Kidney epithelial cell (primary cell): ENCODE results near the gene CNTN5. TPM values are rescaled to one million over a fixed set of nuclear protein-coding genes. Genes with fewer than 3 reads are reported as not detected.

Source experiments
- DNase-seq: peaks from one replicate; pipeline ENCODE4 v3.0.0-alpha.2; 2010; ENCODE audit warnings: low read depth
- H3K27me3 ChIP-seq: 2 replicates; pipeline ENCODE4 v1.6.0; 2011; ENCODE audit warnings: low read length; ENCODE audit not compliant: control insufficient read depth, insufficient read depth
- H3K36me3 ChIP-seq: 2 replicates; pipeline ENCODE4 v1.5.1; 2011; ENCODE audit warnings: low read length; ENCODE audit not compliant: control insufficient read depth, insufficient read depth
- H3K4me3 ChIP-seq: 2 replicates; pipeline ENCODE4 v1.5.1; 2011; ENCODE audit warnings: low read depth, mild to moderate bottlenecking, control low read depth, low read length
- CTCF ChIP-seq: IDR thresholded peaks from 2 replicates; pipeline ENCODE4 v1.5.1; 2011; ENCODE audit warnings: mild to moderate bottlenecking, moderate library complexity, low read length, control low read depth, inconsistent platforms; ENCODE audit not compliant: insufficient read depth, poor library complexity, severe bottlenecking
- total RNA-seq: library from RNA; depleted of rRNA; stranded (reverse); fragments of >200 nt; gene quantifications from 2 replicates; pipeline ENCODE4 v1.2.3, GENCODE V29; 2015

CNTN5 gene
- total RNA-seq, 1 donor from 2014 or later, result 0.29 TPM

GRCh38 chr11:99987821-99988470 is 967.2 kb downstream of the CNTN5 start:
- no peaks in the 10 kb centered on the region for H3K36me3 ChIP-seq
- TF ChIP-seq CTCF, result no peak
- H3K4me3 ChIP-seq, result no peak overlapping the region
- DNase-seq, result no peak
- H3K27me3 ChIP-seq, result no peaks in the 10 kb centered on the region

GRCh38 chr11:99988471-99988837 is 967.7 kb downstream of the CNTN5 start:
- no peaks in the 10 kb centered on the region for H3K27me3 ChIP-seq
- DNase-seq, result no peak
- no peak overlapping the region for H3K4me3 ChIP-seq
- H3K36me3 ChIP-seq, result no peaks in the 10 kb centered on the region
- no peak for TF ChIP-seq CTCF

GRCh38 chr11:100003985-100004384 is 983.2 kb downstream of the CNTN5 start:
- Histone ChIP-seq H3K36me3 (no peaks in the 10 kb centered on the region), H3K27me3 (no peaks in the 10 kb centered on the region), H3K4me3 (no peak overlapping the region)
- no peak for DNase-seq
- no peak for TF ChIP-seq CTCF

GRCh38 chr11:100004541-100004940 is 983.8 kb downstream of the CNTN5 start:
- TF ChIP-seq CTCF, result no peak
- DNase-seq, result no peak
- Histone ChIP-seq H3K4me3 (no peak overlapping the region), H3K27me3 (no peaks in the 10 kb centered on the region), H3K36me3 (no peaks in the 10 kb centered on the region)

GRCh38 chr11:100008417-100008816 is 987.7 kb downstream of the CNTN5 start:
- no peak for TF ChIP-seq CTCF
- Histone ChIP-seq H3K36me3 (no peaks in the 10 kb centered on the region), H3K4me3 (no peak overlapping the region), H3K27me3 (no peaks in the 10 kb centered on the region)
- DNase-seq, result no peak

GRCh38 chr11:100009728-100010127 is 989.0 kb downstream of the CNTN5 start:
- no peak for TF ChIP-seq CTCF
- no peak overlapping the region for H3K4me3 ChIP-seq

More at GRCh38 chr11:100009728-100010127, 989.0 kb downstream of the CNTN5 start:
- Histone ChIP-seq H3K27me3 (no peaks in the 10 kb centered on the region), H3K36me3 (no peaks in the 10 kb centered on the region)
- no peak for DNase-seq
